ENCODE data around the gene HOXA7. TPM values are rescaled to one million over a fixed set of nuclear protein-coding genes. Genes with fewer than 3 reads are reported as not detected.

HOXA7 gene
- total and polyA plus RNA-seq, 7 experiments from 2014 or later: not detected

DNA sequence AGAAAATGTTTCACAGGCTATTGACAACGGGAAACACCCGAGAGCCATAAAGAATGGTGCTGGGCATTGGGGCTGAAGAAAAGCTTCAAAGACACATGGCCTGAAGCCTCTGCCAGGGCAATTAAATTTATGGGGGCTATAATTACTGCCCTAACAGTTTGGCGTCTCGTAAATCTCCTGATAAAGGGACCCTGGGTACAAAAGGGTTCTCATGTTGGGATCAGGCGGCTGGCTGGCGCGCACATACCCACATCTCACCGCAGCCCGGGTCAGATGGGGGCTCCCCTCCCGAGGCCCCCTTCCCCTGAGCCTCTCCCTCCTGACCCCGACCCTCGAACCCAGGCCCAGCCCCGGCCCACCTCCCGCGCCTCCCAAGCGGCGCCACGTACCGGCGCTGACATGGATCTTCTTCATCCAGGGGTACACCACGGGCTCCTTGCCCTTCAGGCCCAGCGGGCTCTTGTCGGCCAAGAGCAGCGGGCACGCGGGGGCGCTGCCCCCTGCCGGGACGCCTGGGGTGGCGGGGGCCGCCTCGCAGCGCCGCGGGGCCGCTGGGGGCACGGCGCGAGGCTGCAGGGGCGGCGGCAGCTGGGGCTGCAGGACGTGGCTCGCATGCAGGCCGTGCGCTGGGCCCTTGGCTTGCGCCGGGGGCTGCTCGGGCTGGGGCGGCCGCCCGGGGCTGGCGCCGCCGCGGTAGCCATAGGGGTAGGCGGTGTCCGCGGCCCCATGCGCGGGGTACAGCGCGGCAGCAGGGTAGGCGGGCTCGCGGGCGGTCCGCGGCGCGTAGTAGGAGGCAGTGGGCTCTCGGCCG is 26.5 kb downstream of the HOXA7 start:
- Mint-ChIP-seq H3K27ac (no peak overlapping the region), H3K9me3 (no peaks in the 10 kb centered on the region), H3K4me1 (peaks cover 0 to 13% (median 0%) of the 10 kb centered on the region in 7 donors), H3K27me3 (peaks cover 34 to 68% (median 57%) of the 10 kb centered on the region in 5 donors), H3K36me3 (peaks cover 0 to 2% (median 0%) of the 10 kb centered on the region in 5 donors), H3K4me3 (peak overlapping the region in 8 of 10 donors; percentile 15 to 66 (median 36))
- DNase-seq (no peak), ATAC-seq (peak; percentile 36)
- H3K27me3 ChIP-seq (ENCODE audit: control insufficient read depth in 2 of 2, insufficient read depth in 2 of 2, low read length in 2 of 2): peaks cover 0 to 3% of the 10 kb centered on the region in 2 donors
- POLR2A ChIA-PET: no interaction called here
- no peak overlapping the region for H3K27ac ChIP-seq (ENCODE audit: low read depth, low read length)
- H3K4me3 ChIP-seq (ENCODE audit: low read length): peak overlapping the region; percentile 72
- CTCF ChIA-PET: no interaction called here
- H3K36me3 ChIP-seq (ENCODE audit: control insufficient read depth in 2 of 3, insufficient read depth in 3 of 3, low read length in 3 of 3): no peaks in the 10 kb centered on the region
- H3K9me3 ChIP-seq (ENCODE audit: control insufficient read depth in 2 of 3, low read length in 3 of 3): no peaks in the 10 kb centered on the region
- intact Hi-C loops (cut with micrococcal nuclease): loop anchor here (2.0 to 5.0 kb wide), 2 partner anchors 33 kb away; partner anchors contain the start of gene HOXA1 (in 1 of the 2)
- no peaks in the 10 kb centered on the region for H3K4me1 ChIP-seq (ENCODE audit: control insufficient read depth in 2 of 2, insufficient read depth in 2 of 2, low read length in 2 of 2)

DNA sequence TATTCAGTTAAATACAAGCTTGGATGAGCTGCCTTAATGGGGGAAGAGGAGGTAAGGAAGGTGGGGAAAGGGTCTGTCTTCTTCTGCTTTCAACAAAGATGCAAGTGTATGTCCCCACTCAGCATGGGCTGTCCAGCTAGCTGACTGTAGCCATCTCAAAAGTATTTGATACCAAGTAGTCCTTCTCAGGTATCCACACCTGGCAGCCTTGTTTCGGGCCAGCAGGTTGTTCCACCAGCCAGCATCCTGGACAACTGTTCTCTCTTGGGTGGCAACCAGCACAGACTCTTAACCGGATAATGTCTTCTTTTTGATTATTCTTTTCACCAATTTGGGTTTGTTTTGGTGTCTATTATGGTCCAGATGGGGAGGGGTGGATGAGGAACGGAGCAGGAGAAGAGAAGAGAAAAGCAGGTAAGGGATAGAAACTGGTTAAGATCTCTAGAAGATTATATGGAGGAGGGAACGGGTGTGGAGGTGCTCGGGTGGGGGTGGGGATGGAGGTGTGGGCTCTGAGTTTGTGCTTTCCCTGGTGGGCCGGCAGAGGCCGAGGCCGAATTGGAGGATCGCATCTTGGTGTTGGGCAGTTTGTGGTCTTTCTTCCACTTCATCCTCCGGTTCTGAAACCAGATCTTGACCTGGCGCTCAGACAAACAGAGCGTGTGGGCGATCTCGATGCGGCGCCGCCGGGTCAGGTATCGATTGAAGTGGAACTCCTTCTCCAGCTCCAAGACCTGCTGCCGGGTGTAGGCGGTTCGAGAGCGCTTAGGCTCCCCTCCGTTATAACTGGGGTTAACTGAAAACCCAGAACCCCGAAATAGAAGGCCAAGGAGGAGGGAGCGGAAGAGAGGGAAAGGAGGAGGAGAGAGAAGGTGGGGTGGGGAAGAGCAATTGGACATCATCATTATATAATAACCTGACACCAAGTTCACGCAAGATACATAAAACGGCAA is 27.4 kb downstream of the HOXA7 start:
- Mint-ChIP-seq H3K36me3 (peaks cover 0 to 2% (median 0%) of the 10 kb centered on the region in 5 donors), H3K4me1 (peaks cover 0 to 4% (median 0%) of the 10 kb centered on the region in 7 donors), H3K4me3 (peak overlapping the region in 8 of 10 donors; percentile 15 to 66 (median 42)), H3K27ac (peak overlapping the region in 2 of 9 donors; percentile 23 to 60), H3K27me3 (peaks cover 34 to 60% (median 59%) of the 10 kb centered on the region in 5 donors), H3K9me3 (no peaks in the 10 kb centered on the region)
- Histone ChIP-seq H3K4me3 (ENCODE audit: low read length) (no peak overlapping the region), H3K27me3 (ENCODE audit: control insufficient read depth in 2 of 2, insufficient read depth in 2 of 2, low read length in 2 of 2) (no peaks in the 10 kb centered on the region), H3K9me3 (ENCODE audit: control insufficient read depth in 2 of 3, low read length in 3 of 3) (no peaks in the 10 kb centered on the region), H3K4me1 (ENCODE audit: control insufficient read depth in 2 of 2, insufficient read depth in 2 of 2, low read length in 2 of 2) (no peaks in the 10 kb centered on the region), H3K36me3 (ENCODE audit: control insufficient read depth in 2 of 3, insufficient read depth in 3 of 3, low read length in 3 of 3) (no peaks in the 10 kb centered on the region), H3K27ac (ENCODE audit: low read depth, low read length) (no peak overlapping the region)
- ATAC-seq (no peak), DNase-seq (no peak)
- ChIA-PET POLR2A (no interaction called here), CTCF (no interaction called here)
- intact Hi-C loops (cut with micrococcal nuclease): no loop called here

DNA sequence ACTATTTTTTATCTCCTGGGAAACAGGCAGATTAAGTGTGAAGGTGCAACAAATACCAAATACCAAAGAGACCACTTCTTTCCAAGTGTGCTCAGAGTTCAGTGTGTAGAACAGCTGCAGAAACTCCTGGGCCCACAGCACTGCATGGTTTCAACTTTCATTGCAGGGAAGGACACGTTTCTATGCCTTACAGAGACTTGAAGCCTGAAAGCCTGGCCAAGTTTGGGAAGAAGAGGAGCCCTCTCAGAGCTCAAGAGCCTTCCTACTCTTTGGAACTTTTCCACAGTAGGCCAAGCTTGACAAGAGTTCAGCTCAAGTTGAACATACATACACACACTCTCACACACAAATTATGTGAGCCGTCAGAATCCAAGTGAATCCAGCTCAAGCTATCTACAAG is 28.4 kb downstream of the HOXA7 start:
- no peak overlapping the region for H3K27ac Mint-ChIP-seq
- intact Hi-C loops (cut with micrococcal nuclease): no loop called here
- peaks cover 0 to 2% (median 0%) of the 10 kb centered on the region in 7 donors for H3K4me1 Mint-ChIP-seq
- no peak overlapping the region for H3K4me3 Mint-ChIP-seq
- ChIA-PET CTCF (no interaction called here), POLR2A (no interaction called here)
- Histone ChIP-seq H3K4me3 (ENCODE audit: low read length) (no peak overlapping the region), H3K4me1 (ENCODE audit: control insufficient read depth in 2 of 2, insufficient read depth in 2 of 2, low read length in 2 of 2) (no peaks in the 10 kb centered on the region), H3K36me3 (ENCODE audit: control insufficient read depth in 2 of 3, insufficient read depth in 3 of 3, low read length in 3 of 3) (no peaks in the 10 kb centered on the region), H3K27ac (ENCODE audit: low read depth, low read length) (no peak overlapping the region), H3K27me3 (ENCODE audit: control insufficient read depth in 2 of 2, insufficient read depth in 2 of 2, low read length in 2 of 2) (no peaks in the 10 kb centered on the region), H3K9me3 (ENCODE audit: control insufficient read depth in 2 of 3, low read length in 3 of 3) (no peaks in the 10 kb centered on the region)
- ATAC-seq (no peak), DNase-seq (no peak)
- no peaks in the 10 kb centered on the region for H3K9me3 Mint-ChIP-seq
- peaks cover 0 to 2% (median 0%) of the 10 kb centered on the region in 5 donors for H3K36me3 Mint-ChIP-seq
- peaks cover 36 to 61% (median 50%) of the 10 kb centered on the region in 5 donors for H3K27me3 Mint-ChIP-seq

GRCh38 chr7:27126596-27127327 is 29.7 kb downstream of the HOXA7 start:
- intact Hi-C loops (cut with micrococcal nuclease): no loop called here
- POLR2A ChIA-PET: interaction anchor here (0.6 kb wide), 1 partner anchor 519 kb away, joined by 3 read pairs; no protein-coding TSS in a partner anchor
- ATAC-seq (no peak), DNase-seq (no peak)
- Mint-ChIP-seq H3K27me3 (peaks cover 34 to 55% (median 41%) of the 10 kb centered on the region in 5 donors), H3K27ac (no peak overlapping the region), H3K4me1 (peaks cover 0 to 2% (median 0%) of the 10 kb centered on the region in 7 donors), H3K4me3 (no peak overlapping the region), H3K9me3 (no peaks in the 10 kb centered on the region), H3K36me3 (peaks cover 0 to 2% (median 0%) of the 10 kb centered on the region in 5 donors)
- no peaks in the 10 kb centered on the region for H3K36me3 ChIP-seq (ENCODE audit: control insufficient read depth in 2 of 3, insufficient read depth in 3 of 3, low read length in 3 of 3)
- no peak overlapping the region for H3K4me3 ChIP-seq (ENCODE audit: low read length)
- CTCF ChIA-PET: no interaction called here
- H3K4me1 ChIP-seq (ENCODE audit: control insufficient read depth in 2 of 2, insufficient read depth in 2 of 2, low read length in 2 of 2): no peaks in the 10 kb centered on the region
- H3K27ac ChIP-seq (ENCODE audit: low read depth, low read length): no peak overlapping the region
- H3K9me3 ChIP-seq (ENCODE audit: control insufficient read depth in 2 of 3, low read length in 3 of 3): no peaks in the 10 kb centered on the region
- no peaks in the 10 kb centered on the region for H3K27me3 ChIP-seq (ENCODE audit: control insufficient read depth in 2 of 2, insufficient read depth in 2 of 2, low read length in 2 of 2)

DNA sequence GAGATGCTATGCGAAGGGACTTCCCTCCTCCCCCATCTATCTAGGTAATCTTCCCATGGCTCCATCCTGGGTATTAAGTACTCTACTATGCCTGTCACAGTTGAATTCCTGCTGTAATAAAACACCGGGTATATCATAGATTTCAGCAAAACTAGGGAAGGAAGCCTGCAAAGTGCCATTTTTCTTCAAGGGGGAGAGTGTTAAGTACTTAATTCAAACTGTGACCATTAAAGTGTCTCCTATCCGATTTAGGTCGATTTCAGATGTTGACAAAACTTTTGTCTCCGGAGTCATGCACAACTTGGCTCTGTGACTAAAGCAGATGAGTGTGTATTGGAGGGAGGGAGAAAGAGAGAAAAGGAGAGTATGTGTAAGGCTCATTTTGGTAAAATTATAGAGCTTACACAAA is 30.5 kb downstream of the HOXA7 start:
- H3K9me3 ChIP-seq (ENCODE audit: control insufficient read depth in 2 of 3, low read length in 3 of 3): no peaks in the 10 kb centered on the region
- H3K4me3 Mint-ChIP-seq: no peak overlapping the region
- CTCF ChIA-PET: no interaction called here
- no peak overlapping the region for H3K27ac Mint-ChIP-seq
- peaks cover 0 to 2% (median 0%) of the 10 kb centered on the region in 5 donors for H3K36me3 Mint-ChIP-seq
- POLR2A ChIA-PET: no interaction called here
- no peak for DNase-seq
- H3K4me3 ChIP-seq (ENCODE audit: low read length): no peak overlapping the region
- H3K9me3 Mint-ChIP-seq: no peaks in the 10 kb centered on the region
- no peaks in the 10 kb centered on the region for H3K27me3 ChIP-seq (ENCODE audit: control insufficient read depth in 2 of 2, insufficient read depth in 2 of 2, low read length in 2 of 2)
- peaks cover 0 to 2% (median 0%) of the 10 kb centered on the region in 7 donors for H3K4me1 Mint-ChIP-seq
- H3K27ac ChIP-seq (ENCODE audit: low read depth, low read length): no peak overlapping the region
- ATAC-seq: no peak
- intact Hi-C loops (cut with micrococcal nuclease): no loop called here
- H3K36me3 ChIP-seq (ENCODE audit: control insufficient read depth in 2 of 3, insufficient read depth in 3 of 3, low read length in 3 of 3): no peaks in the 10 kb centered on the region
- H3K27me3 Mint-ChIP-seq: peaks cover 30 to 55% (median 37%) of the 10 kb centered on the region in 5 donors
- no peaks in the 10 kb centered on the region for H3K4me1 ChIP-seq (ENCODE audit: control insufficient read depth in 2 of 2, insufficient read depth in 2 of 2, low read length in 2 of 2)
